HuH-7.5 (cell line): ENCODE measurements around the gene ELP4.
"Not testable (repeated sequence)": the region's sequence is repeated elsewhere in the genome, so short reads cannot be mapped to it uniquely, and the experiment has no call there.

ENCODE experiments used
- DNase-seq: peaks from one replicate; pipeline ENCODE4 v3.0.0; 2011; ENCODE audit warnings: low spot score

ELP4 gene

DNA sequence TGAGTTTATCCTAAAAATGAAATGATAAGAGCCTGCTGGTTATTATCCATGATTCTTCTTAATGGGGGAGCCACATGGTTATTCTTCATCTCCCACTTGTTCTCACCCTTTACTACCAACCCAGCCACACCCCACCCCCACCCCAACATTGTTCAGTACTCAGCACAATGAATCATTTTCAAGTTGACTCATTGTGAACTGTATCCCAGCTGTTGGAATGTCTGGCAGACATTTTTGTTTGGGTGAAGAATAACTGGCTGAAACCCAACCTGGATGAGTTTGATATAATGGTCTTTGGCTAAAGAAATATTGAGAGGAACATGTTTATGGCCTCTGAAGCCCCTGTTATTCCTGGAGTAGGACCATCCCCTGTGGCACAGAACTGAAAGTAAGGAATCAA is 136.2 kb downstream of the ELP4 start:
- DNase-seq: no peak

DNA sequence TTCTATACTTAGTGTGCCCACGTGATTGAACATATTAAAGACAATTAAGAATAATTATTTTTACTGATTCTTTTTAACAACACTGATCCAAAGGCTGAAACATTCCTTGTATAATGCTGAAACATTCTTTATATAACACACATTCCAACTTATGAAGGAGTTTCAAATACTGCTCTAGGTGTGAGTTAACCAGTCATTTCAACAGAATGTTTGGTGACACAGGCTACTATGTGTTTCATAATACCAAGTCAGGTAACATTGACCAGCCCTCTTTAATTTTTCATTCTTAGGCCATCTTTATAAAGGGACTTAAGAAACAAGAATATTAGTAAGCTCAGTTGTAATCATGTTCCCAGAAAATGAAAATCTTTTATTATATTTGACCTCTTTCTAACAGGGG is 136.6 kb downstream of the ELP4 start:
- DNase-seq: no peak

DNA sequence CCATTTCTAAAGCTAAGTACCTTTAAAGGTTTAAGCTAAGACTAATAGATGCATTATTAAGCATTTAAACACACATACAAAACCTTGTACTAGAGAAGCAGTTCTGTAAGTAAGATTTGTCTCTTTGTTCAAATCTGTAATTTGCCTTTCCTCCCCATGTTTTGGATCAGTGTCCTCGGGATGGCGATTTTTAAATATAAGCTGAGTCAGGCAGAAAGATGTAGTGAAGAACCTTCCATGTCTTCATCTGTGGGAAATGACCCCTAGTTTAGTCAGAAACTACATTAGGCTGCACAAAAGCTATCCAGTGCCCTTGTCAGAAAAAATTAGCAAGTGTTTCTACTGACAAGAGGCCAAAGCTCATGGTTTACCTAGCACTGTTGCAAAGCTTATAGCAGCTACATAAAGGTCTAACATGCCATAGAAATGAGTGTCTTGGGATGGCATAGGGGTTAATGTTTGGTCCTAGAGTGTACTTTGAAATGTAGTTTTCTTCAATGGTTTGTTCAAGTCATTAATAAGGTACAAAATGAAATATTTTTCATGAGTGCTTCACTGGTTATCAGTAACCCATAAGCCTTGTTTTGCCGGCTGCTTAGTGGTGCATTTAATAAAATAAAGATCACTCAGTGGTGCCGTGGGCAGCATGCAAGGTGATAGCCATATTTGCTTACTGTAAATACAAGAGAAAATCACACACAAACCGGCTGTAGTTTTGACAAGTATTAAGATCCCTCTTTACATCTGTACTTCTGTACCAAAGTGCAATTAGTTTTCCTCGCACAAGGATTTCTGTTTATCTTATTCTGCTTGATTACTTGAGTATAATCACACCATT is 139.8 kb downstream of the ELP4 start:
- no peak for DNase-seq

DNA sequence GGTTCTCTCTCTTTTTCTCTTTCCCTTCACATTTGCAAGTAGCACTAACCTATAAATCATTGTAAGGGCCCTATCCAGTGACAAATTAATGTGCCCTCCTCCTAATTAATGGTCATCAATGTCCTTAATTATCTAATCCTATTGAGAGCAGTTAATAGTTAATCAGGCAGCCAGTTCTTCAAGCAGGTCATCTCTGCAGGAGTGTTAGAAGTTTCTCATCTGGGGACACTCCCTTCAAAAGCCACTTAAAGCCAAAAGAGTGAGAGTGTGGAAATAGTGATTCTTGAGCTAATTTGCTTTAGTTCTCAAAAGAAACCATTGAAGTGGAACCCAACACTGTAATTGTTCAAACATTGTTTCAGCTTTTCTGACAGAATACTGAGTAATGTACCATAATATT is 141.6 kb downstream of the ELP4 start:
- DNase-seq: no peak

DNA sequence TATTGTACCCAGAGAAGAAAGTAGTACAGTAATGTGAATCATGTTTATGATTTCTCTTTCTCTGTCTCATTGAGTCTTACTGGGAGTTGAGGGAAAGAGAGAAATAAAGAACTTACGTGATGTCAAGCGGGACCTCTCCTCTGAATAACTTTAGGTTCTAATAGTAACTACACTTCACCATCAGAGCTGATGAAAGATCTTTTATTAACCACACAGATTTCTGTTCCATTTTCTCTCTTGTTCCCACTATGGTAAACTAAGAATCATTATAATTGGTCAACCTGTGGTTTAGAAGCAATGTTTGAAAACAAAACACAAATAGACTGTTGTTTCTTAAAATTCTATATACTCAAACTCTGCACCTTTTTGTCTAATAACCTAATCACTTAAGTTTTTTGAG is 142.3 kb downstream of the ELP4 start:
- DNase-seq: no peak

DNA sequence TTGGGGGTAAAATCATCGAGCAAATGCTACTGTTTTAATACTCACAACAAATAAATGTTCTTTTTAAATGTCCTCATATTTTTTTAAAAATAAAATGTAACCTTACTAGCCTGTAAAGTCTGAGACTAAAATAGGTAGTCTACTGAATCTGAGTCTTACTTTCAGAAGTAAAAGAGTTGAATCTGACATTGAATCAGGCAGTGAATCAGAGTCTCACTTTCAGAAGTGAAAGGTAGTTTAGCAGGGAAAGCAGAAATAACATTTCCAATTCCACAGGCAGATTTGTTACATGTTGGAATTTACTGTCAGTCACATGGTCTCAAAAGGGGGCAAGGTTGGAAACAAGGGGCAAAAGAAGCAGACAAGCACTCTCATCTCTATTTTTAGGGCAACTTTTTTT is 143.0 kb downstream of the ELP4 start:
- no peak for DNase-seq

DNA sequence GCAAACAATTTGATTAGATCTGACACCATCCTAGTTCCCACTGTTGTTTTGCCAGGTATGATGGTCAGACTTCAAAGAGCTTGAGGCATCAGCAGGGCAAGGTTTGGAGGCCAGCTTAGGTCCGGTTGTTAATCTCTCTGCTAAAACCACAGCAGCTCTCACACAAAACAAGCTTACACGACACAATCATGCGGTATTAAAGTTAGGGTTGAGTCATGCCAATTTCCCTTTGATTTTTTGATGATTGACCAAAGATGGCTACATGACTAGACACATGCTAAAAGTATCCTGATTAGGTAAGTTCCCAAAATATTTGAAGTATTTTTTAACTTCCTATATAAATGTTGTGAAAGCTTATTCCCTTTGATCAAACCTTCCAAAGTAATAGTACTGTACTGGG is 145.9 kb downstream of the ELP4 start:
- no peak for DNase-seq

DNA sequence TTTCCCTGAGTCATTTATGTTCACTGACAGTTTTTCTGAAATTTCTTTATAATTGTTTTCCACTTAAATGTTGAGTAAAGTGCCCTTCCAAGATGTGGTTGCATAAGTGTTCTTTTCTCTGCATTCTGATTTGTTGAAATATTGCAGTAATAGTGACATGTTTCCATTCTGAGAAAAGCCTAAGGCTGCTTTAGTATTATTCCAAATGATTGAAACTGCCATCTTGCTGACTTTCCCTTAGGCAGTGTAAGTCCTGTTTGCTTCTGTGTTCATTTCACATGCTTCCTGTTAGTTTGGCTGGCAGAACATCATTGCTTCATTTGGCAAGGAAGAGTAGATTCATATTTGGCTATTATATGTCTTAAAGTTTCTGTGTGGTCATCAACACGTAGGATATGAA is 146.5 kb downstream of the ELP4 start:
- no peak for DNase-seq

DNA sequence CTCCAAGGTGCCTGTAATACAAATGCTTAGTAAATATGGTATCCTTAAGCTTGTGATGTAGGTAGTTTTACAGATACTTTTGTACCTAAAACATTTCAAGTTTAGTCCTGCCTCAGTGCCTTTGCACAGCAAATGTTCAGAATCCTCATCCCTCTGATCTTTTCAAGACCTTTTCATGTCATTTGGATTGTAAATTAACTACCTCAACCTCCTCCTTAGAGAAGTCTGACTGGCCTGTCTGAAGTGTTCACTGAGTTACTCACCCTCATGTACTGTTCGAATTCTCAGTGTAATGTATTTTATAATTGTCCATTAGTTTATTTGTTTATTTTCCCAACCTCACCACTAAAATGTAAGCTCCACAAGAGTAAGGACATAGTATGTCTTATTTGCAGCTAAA is 147.5 kb downstream of the ELP4 start:
- DNase-seq: no peak

DNA sequence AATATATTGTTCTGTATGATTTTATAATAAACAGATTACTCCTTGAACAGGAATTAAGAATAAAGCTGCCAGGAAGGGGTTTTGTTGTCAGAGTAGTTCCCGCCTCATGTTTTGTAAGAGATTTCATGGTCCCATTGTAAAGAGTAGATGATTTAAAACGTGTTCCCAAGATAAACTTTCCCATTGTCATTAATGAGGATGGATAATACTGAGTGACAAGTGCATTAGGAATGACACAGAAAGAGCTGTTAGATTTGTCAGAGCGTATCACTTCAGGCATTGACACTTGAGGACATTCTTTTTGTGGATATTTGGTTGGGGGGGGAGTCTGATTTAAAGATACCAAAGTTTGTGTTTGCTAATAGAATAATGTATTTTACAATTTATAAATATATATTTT is 154.6 kb downstream of the ELP4 start:
- no peak for DNase-seq

DNA sequence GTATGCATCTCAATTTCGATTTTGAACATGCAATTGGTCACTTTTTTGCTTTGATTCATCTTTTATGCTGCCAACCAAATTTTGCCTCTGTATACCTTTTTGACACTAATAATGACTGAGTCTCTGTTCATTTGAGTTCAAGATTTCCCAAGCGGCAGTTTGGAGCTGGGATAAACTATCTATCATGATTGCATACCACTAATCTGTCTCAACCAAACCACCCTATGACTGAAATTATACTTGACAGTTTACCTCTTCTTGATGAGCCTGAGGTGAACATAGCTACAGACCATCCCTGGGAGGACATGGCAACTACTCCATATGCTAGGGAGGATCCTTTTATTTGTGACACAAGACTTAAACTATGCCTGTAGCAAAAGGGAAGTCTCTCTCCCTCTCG is 155.4 kb downstream of the ELP4 start:
- DNase-seq: no peak

DNA sequence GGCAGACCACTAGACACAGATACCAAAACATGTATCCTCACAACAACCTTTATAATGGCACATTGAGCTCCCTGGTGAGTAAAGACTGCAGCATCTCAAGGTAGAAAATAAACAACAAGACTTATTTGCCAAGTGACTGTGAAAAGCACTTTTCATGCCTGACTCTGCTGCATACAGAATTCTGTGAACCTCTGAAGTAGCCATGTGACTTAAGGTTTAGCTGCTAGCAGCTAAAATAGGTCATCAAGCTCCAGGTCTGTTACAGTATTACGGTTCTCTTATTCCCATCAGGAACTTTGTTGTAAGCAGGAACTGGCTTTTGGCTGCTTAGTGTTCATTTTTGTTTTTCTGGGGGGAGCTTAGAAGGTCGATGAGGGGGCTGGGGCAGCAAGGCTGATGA is 162.1 kb downstream of the ELP4 start:
- no peak for DNase-seq

DNA sequence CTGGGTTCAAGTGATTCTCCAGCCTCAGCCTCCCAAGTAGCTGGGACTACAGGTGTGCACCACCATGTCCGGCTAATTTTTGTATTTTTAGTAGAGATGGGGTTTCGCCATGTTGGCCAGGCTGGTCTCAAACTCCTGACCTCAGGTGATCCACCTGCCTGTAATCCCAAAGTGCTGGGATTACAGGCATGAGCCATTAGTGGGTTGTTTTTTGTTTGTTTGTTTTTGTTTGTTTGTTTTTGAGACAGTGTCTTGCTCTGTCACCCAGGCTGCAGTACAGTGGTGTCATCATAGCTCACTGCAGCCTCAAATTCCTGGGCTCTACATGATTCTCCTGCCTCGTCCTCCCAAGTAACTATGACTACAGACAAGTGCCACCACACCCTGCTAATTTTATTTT is 163.5 kb downstream of the ELP4 start:
- not testable (repeated sequence) for DNase-seq

DNA sequence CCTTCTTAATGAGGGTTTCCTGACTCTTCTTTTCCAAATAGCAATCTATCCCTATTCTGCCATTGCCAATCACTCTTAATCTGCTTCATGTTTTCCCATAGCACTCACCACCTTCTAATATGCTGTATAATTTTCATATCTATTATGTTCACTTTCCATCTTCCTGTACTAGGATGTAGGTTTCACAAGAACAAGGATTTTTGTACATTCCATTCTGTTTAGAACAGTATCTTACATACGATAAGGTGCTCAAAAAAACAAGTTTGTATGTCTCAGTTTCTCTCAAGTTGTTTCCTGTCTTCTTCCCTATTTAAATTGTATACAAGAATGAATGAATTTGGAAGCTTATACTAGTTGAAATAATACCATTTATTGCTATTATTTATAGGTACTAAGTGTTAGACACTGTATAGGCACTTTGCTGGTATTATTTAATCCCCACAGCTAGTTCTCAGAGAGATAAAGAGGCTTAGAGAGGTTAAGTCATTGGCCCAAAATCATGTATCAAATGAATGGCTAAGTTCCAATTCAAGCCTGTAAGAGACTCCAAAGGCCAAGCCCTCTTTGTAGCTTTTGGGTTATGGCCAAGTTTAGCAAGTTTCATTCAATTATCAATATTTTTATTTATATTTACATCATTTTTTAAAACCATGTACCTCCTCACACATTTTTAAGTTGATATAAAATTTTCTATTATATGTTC is 166.9 kb downstream of the ELP4 start:
- DNase-seq: no peak

DNA sequence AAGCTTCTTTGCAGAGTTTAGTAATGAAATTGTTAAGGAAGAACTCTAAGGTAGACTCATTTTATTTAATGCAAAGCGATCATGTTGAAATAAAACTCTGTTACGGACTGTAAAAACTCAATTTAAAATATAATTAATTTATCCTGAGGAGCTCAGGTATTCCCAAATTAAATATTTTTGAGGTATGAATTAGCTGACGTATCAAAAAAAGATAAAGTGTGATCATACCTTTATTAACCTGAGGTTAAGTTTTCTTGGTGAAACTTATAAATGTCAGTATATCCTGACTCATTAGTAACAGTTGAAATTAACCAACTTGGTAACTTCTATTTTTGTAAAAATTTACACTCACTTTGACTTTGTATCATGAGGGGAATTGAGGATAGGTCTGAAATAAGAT is 171.2 kb downstream of the ELP4 start:
- DNase-seq: no peak

DNA sequence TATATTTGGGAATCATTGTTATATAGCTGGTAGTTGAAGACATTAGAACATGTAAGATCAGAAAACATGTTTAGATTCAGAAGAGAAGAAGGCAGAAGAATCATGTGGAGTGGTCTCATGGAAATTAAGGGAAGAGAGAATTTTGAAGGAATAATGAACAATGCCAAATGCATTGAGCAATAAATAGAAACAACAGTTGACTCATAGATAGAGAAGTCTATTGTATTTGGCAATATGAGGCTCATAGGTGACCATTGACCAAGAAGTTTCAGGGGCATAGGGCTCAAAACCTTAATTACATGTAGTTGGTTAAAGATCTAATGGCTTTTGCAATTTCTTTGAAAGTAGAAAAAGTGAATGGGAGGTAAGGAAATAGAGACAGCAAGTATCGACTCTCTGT is 177.7 kb downstream of the ELP4 start:
- no peak for DNase-seq

DNA sequence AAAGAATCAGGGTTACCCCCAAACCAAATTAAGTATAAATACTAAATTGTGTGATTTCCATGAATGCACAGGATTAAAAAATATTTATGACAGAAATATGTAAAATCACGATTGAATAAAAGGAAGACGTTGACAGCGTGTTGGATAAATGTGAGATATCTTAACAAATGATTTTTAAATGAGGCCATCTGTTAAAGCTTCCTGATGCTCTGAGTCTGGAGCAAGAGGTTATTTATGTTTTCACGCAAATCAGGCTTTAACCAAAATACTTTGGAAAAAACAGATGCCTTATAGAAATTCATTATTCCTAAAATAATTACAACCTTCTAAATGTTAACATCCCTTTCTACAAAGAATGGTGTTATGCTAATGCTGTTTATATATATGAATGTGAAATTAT is 178.3 kb downstream of the ELP4 start:
- no peak for DNase-seq

DNA sequence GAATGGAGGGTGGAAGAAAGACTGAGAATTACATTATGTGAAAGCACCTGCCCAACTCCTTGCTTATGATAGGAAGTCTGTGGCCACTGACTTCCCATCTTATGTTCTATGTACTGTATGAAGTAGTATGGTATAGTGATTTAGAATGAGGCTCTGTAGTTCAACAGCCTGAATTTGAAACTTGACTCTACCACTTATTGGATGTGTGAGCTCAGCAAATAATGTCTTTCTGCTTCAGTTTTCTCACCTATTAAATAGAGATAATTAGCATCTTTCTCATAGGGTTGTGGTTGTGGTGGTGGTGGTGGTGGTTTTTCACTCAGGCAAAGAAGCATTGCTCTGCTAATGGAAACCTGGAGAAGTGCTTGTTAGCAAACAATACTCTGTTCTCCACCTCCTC is 180.0 kb downstream of the ELP4 start:
- DNase-seq: no peak

DNA sequence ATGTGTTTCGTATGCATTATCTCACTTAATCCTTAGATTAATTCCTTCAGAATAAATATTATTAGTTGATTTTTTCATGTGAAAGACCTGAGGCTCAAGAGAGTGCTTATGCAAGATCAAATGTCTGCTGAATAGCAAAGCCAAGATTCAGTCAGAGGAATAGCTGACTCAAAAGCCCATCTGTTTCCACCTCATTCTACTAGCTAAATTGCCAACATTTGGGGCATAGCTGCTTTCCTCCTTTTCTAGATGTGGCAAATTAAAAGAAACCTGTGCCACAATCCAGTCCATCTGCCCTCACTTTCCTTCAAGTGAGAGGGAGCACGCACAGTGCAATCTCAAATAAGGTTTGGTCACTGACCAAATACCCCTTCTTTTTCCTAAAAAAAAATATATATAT is 180.5 kb downstream of the ELP4 start:
- no peak for DNase-seq

DNA sequence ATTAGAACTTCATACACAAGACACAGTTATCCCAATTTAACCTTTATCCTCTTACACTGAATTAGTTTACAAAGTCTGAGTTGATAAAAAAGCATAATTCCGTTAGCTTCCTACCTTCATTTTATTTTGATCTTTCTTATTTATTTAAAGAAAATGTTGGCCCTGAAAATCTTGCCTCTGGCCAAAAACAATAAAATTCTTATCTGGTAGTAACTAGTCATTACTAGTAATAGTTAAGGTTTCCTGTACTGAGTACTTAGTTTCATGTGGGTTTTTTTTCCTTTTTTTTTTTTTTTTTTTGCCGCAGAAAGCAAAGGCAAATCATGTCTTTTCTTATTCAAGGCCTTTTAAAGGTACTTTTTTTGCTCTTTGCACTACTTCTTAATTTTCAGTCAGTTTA is 180.9 kb downstream of the ELP4 start:
- no peak for DNase-seq

DNA sequence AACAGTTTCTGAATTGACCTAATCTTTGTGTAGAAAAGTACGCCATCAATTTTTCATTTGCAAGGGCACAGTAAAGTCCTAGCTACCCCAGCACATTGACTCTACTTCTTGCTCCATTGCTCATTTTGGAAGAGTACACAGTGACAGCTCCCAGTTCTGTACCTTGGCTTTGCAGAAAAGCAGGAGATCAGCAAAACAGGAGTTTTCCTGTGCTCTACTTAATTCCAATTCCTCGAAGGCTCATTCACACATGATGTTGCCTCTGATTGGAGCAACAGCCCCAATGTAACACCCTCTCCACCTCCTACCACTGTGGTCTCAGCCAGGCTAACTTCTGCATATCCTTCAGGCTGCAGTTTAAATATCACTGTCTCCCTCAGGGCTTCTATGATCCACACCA is 182.9 kb downstream of the ELP4 start:
- DNase-seq: no peak

DNA sequence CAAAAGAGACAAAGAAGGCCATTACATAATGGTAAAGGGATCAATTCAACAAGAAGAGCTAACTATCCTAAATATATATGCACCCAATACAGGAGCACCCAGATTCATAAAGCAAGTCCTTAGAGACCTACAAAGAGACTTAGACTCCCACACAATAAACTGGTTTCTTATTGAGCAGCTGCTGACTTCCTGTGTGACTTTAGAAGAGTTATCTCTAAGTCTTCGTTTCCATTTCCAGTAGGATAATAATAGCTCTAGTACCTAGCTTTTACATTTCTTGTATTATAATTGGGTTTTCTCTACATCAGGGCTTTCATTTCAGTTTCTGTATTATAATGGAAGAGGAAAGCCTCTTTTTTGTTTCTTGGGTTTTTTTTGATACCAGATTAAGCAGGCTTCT is 187.5 kb downstream of the ELP4 start:
- not testable (repeated sequence) for DNase-seq

DNA sequence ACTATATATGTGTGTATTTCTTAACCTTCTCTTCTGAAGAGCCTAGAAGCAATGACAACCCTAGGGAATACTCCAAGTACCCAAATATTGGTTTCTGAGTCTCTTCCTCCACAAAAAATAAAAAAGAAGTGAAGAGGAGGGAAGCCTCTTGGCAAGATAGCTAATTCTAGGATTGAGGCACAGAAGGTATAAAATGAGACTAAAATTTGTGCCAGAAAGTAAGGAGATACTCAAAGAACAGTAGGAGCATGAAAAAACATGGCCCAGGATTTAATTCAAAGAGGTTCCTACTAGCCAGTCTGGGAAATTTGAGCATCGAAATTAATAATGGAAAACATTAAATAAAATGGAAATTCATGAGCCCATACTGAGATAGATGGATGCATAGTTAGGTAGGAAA is 189.5 kb downstream of the ELP4 start:
- DNase-seq: no peak

DNA sequence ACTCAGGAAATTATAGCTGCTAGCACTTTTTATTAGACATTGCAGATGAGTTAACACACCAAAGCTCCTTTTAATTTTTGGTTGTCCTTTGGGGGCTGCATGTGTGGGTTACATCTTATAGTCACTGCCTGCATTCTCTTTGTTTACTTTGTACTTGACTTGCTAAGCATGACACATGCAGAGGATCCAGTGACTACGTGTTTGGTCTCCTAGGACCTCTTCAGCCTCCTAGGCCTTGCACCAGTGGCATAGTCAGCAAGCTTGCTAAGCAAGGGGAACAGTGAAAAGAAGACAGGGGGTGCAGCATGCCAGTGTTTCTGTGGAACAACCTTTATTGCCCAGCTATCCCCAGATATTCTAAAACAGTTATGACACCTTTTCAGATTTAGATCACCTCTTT is 193.4 kb downstream of the ELP4 start:
- DNase-seq: no peak
